ENCODE measurements around the gene PDE4B. TPM values are rescaled to one million over a fixed set of nuclear protein-coding genes. Genes with fewer than 3 reads are reported as not detected.

The PDE4B gene
- polyA plus RNA-seq, 3 donors: 6.7 to 8.4 (median 6.8) TPM

GRCh38 chr1:66336641-66336990 lies 543.9 kb downstream of the PDE4B start:
- DNase-seq: no peak

- DNase-seq: no peak
These were observed 544.6 kb downstream of the PDE4B start for GRCh38 chr1:66337249-66337648.

DNA sequence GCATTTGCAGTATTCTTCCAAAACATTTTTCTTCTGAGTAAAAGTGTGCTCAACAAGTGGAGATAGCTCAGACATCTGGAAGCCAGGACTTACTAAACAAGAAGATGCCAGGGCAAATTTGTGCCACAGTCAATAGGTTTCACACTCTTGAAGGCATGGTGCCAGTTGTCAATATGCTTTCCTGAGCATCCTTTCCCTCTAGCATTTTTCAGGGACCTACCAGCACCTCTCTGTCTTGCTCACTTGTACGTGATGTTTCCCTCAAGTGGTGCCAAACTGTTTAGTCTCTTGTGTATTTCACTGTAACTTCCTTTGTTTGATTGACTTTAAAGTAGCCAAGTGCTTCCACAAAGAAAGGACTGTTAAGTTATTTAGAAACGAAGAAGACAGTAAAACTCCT lies 547.2 kb downstream of the PDE4B start:
- no peak for DNase-seq

GRCh38 chr1:66341446-66342089 lies 548.9 kb downstream of the PDE4B start:
- no peak for DNase-seq

- DNase-seq: no peak
These were observed 550.0 kb downstream of the PDE4B start for GRCh38 chr1:66342707-66343106.

- no peak for DNase-seq
These were observed 551.1 kb downstream of the PDE4B start for GRCh38 chr1:66343569-66344325.

GRCh38 chr1:66346057-66346795 lies 553.5 kb downstream of the PDE4B start:
- DNase-seq: no peak

- no peak for DNase-seq
These were observed 554.2 kb downstream of the PDE4B start for GRCh38 chr1:66346873-66347272.

DNA sequence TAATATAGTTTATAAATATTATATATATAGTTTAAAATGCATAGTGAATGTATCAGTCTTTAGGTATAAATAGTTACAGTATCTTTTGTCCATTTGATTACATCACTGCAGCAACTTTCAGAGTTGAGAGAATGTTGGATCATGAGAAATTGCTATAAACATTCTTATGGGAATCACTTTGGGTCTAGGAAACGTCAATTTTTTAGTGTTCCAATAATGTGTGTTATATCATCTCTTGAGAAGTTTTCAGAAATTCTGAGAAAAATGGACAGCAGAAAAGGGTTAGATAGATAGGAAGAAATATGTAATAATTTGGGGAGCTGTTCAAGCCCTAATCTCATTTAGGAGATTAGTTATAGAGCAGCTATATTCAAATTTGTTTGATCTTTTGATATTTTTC lies 556.1 kb downstream of the PDE4B start:
- no peak for DNase-seq

DNA sequence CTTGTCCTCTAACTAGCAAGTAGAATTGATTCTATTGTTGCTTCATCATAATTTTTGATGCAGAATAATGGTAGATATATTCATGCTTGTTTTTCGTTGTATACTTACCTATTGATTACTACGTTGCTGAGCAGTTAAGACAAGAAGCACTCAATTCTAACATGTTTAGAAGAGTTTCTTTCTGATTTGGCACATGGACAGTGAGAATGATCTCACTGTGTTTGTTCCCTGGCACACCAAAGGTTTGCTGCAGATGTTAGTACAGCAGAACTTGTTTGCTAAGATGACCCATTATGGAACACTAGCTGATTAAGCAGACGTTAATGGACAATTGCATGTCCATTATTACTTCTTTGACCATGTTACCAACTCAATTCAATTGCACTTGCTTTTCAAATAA lies 556.5 kb downstream of the PDE4B start:
- DNase-seq: no peak

DNA sequence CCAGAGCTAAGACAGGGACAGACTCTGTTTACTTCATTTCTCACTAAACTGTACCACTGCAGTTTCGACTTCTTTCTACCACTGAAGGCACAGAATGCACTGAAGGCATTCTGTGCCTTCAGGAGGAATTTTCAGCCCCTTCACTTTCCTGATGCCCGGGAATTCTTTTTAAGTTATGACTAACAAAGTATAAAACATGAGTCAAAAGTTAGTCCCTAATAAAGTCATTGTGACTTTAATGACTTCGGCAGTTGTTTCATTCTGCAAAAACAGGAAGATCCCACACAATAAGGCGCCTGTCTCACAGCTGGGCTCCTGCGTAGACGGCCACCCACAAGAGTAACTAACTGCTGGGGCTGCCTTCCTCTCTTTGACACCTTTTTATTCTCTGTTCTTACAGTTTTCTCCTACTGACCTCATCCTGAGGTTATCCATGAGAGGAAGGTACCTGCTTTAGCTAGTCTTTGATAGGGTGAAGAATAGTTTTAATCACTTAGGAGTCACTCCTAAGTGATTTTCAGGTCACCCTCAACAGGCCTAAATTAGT lies 557.4 kb downstream of the PDE4B start:
- DNase-seq: no peak

- no peak for DNase-seq
These were observed 558.8 kb downstream of the PDE4B start for GRCh38 chr1:66351478-66351877.

GRCh38 chr1:66351913-66352312 lies 559.2 kb downstream of the PDE4B start:
- no peak for DNase-seq

- no peak for DNase-seq
These were observed 560.1 kb downstream of the PDE4B start for GRCh38 chr1:66352792-66353191.

DNA sequence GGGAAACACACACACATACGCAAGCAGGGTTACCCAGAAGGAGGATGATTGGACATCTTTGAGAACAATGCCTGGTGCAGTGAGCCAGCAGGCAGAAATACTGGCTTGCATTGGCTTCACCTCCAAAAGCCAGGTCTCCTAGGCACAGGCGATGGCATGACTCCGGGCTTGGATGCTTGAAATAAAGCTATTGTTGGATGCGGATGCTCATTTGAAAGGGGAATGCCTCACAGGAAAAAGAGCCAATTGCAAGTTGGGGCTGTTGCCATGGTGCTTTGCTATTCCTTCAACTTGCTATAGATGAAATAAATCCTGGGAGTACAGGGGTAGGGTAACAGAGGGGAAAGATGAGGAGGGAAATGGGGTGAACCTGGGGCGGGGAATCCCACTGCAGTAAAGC lies 560.6 kb downstream of the PDE4B start:
- DNase-seq: no peak

GRCh38 chr1:66354311-66355201 lies 561.9 kb downstream of the PDE4B start:
- DNase-seq: no peak

DNA sequence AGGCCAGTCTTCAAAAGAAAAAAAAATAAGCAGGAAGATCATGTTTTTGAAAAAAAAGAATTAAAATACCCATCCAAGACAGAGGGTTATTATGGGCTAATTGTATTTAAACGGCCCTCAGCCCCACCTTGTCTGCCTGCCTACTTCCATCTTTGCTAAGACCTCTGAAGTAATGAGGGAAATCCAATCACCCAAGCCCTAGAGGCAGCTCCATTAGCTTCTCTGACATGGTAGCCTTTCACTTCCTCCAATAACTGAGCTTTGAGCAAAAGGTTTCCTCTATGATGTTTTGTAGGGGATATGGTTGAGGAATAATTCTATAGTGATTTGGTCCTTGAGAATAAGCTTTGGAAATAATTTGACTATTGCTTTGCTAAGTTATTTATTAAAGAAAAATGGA lies 563.1 kb downstream of the PDE4B start:
- DNase-seq: no peak

- no peak for DNase-seq
These were observed 563.9 kb downstream of the PDE4B start for GRCh38 chr1:66356605-66357004.

DNA sequence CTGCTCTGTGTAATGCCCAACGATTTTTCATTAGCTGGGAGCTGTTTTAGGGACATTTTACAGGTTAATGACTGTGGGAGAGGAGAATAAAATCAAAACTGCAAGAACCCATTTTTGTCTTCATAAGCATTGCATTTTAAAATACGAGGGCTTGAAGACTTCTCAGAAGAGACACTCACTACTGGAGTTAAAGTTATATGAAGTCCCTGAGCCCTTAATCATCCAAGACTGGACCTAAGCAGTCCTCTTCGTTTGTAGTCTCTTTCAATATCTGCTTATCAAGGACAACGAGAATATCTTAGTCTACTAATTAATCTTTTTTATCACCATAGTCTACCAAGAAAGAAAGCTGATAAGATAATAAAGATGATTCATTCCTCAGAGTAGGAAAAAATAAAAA lies 564.3 kb downstream of the PDE4B start:
- DNase-seq: no peak

- DNase-seq: no peak
These were observed 564.9 kb downstream of the PDE4B start for GRCh38 chr1:66357478-66358197.

- no peak for DNase-seq
These were observed 566.6 kb downstream of the PDE4B start for GRCh38 chr1:66359269-66359668.

All from renal pelvis (tissue), 4 donors.